Hindlimb muscle (tissue), 1 donor: Measurements from ENCODE around the gene IRX4. TPM values are rescaled to one million over a fixed set of nuclear protein-coding genes. Genes with fewer than 3 reads are reported as not detected.

ENCODE experiments used
- DNase-seq: peaks from one replicate; pipeline ENCODE4 v3.0.0-alpha.2; 2013
- polyA plus RNA-seq: library from polyadenylated mRNA; unstranded; fragments of 120-200 nt; gene quantifications from one replicate; pipeline ENCODE4 v1.2.1, GENCODE V29; 2013; ENCODE audit not compliant: insufficient read length

The IRX4 gene
- polyA plus RNA-seq, 1 donor = 1.4 TPM

DNA sequence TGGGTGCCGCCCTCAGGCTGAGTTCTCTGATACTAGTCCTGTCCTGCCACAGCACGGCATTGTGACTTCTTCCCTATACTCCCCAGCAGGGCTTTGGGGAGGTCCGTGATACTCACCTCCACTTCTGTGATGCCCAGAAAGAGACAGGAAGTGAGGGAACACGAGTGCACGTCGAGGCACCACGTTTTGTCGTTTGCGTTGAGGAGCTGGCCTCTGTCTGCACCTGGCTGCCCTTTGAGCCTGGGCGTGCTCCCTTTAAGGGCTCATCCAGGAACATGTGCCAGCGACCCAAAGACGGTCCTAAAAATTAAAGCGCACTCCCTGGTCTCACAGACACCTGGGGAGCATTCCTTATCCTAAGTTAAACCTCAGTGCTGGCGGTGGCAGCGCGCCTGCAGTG is 8.7 kb upstream of the IRX4 start:
- DNase-seq = no peak

DNA sequence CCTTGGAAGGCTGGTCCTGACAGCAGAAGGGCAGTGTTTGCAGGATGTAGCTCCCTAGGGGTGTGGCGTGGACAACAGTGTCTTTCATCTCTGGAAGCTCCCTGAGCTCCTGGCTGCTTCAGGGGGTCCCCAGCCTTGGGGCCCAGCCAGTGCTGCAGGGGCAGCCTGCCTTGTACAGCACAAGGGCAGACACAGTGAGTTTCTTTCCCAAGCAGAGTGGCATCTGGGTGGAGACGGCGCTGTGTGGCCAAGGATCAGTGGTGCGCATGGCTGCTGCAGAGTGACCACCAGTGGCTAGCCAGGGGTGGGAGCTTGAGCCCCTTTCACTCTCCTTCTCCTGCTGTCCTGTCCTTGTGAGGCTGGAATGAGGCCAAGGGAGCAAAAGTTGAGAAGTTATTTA is 7.6 kb upstream of the IRX4 start:
- no peak for DNase-seq

DNA sequence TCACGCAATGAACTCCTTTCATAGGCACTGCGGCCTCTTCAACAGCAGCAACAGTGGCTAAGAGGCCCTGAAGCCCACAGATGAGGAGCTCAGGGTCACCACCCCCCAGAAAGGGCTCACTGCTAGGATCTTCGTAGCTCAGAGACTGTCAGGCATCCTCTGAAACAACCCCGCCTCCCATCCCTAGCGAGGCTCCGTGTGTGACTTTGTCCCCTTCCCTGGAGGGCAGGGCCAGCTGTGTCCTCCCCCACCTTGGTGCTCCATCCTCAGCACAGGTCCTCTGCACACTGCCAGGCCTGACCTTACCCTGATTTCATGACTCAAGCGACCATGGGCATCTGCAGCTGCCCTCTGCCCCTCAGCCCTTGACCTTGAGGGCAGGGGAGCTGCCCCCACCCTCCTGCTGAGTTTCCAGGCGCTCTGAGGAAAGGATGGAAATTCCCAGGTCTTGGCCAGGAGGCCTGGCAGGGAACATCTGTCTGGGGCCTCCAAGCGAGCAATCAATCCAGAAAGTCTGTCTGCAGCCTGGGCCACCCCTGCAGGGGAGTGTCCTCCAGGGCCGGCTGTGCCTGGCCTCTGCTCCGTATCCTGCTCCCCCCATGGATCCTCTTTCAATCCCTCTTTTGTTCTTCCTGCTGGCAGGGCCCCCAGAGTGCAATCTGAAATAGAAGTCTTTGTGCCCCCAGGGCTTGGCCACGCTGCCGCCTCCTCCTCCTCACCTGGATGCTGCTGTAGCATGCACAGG is 6.8 kb upstream of the IRX4 start:
- no peak for DNase-seq

DNA sequence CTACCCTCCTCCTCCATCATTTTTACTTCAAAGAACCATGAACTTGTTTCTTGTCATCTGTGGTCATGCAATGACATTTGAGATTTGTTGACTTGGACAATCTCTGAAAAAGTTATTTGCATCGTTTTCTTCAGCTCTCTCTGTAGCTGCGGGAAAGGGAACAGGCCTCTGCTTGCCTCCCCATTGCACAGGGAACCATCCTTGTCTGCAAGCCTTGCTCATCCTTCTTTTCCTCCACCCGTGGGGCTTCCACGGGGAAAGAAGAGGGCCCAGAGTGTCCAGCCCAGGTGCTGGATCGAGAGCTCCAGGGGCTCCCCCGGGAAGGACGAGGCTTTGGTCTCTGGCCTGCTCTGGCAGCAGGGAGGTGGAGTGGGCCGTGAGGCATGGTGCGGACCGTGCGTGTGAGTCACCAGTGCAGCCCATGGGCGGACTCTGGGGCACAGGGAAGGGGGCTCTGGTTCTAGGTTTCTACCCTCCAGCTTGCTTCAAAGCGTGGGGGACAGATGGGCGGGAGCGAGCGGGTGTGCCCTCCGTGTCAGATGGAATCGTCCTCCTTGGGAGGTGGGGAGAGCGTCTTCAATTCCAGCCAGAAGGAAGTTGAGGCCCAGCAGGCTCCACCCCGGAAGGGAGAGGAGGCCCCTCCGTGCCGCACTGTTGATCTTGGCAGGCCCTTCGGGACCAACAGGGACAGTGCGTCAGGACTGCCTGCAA is 6.0 kb upstream of the IRX4 start:
- no peak for DNase-seq

DNA sequence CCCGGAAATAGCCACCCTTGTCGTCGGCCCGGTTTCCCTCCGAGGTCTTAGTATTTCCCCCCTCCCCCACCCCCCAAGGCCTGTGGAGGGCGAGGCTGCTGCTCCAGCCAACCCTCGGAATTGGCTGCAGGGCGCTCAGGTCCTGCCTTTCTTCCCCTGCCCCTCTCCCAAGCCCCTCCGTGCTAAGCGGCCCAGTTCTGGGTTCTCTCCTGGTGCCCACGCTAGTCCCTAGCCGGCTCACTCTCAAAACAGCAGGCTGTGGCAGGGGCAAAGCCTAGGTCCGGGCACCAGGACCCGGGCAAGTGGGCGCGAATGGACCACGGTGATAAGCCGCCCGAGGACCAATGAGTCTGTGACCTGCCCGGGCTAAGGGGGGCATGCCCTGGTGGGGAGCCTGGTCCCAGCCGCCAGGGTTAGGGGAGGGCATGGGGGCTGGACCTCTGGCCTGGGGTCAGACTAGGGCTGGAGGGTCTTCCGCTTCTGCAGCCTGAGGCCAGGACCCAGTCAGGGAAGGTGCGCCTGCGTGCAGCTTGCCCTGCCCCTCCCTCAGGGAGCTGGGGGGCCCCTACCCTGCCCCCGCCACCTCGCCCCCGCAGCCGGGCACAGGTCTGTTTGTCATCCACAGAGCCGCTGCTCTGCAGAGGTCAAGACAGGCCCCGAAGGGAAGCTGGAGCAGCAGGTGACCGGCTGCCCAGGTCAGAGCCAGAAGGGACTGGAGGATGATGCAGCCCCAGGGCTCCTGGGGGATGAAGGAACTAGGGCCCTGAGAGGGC is 5.0 kb upstream of the IRX4 start:
- no peak for DNase-seq

DNA sequence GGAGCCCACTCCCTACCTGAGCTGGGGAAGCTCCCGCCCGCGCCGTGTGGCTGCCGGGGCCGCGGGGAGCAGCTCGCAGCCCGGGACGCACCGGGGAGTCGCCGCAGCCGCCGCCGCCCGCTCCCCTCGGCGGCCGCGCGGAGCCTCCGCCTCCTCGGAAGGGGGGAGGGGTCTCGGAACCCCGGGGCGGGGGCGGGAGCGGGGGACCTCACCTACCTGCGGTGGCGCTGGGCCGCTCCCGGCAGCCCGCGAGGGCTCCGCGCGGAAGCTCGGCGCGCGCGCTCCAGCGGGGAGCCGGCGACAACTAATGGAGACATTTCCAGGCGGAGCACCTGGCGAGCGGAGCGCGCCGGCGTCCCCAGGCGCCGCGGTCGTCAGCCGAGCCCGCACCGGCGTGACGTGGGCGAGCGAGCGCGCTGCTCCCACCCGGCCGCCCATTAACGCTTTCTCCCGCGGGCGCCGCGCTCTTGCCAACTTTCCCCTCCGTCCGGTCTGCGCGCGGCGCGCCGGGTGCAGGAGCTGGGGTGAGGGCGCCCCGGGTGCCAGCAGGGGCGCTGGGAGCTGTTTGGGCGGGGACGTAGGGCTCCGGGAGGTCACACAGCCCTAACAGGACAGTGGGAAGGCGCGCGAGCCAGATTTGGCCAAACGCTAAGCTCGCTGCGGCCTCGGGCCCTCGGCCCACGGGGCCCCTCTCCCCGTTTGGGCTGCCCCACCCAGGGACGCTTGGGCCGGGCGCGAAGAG is 4.3 kb upstream of the IRX4 start:
- no peak for DNase-seq

DNA sequence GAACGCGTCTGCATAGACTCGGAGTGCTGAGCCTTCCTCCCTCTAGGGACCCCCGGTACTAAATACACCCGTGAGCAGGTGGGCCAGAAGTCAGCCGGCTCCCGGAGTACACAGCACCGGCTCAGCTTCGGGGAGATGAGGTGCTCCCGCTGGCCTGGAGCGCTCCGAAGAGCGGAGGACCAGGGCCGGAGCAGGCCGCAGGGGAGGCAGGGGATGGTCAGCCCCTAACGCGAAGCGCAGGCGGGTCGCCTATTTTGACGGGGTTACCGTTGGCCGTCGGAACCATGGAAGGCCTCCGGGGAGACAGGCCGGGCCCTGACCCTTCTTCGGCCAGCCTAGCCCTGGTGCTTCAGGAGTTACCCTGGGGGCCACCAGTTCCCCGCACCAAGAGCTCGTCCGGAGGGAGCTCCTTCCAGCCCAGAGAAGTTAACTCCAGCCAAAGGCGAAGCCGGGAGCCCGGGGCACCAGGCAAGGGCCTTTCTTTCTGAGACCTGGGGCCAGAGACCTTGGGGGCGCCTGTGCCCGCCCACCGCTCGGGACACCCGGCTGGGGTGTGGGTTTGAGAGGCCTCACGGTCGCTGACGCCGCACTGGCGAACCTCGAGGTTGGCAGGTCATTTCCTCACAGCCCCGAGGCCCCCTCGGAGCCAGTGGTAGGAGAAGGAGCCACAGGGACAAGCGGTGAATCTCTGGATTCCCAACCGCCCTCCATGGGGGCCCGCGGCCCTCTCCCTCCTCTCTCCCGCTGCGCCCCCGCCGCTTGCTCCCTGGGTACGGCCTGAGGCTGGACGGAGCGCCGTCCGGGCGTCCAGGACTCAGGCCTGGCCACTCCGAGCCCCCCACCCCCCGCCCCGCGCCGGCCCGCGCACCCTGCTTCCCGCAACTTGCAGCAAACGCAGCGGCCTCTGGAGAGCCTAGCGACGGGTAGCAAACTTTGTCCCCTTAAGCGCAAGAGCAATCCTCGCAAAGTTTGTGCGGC is 3.4 kb upstream of the IRX4 start:
- no peak for DNase-seq

DNA sequence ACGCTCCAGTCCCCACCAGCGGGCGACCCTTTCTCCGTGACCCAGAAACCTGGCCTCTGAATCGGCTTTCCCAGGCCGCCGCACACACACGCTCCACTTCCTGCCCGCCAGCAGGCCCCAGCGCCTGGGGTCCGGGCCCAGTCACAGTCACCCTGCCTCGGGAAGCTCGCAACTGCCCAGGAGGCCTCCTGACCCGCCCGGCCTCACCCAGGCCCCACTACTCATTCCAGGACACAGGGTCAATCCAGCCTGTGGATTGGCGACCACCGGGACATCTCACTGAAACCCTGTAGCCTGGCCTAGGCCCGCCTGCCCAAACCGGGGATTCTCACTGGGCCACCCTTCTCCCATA is 2.7 kb upstream of the IRX4 start:
- no peak for DNase-seq

DNA sequence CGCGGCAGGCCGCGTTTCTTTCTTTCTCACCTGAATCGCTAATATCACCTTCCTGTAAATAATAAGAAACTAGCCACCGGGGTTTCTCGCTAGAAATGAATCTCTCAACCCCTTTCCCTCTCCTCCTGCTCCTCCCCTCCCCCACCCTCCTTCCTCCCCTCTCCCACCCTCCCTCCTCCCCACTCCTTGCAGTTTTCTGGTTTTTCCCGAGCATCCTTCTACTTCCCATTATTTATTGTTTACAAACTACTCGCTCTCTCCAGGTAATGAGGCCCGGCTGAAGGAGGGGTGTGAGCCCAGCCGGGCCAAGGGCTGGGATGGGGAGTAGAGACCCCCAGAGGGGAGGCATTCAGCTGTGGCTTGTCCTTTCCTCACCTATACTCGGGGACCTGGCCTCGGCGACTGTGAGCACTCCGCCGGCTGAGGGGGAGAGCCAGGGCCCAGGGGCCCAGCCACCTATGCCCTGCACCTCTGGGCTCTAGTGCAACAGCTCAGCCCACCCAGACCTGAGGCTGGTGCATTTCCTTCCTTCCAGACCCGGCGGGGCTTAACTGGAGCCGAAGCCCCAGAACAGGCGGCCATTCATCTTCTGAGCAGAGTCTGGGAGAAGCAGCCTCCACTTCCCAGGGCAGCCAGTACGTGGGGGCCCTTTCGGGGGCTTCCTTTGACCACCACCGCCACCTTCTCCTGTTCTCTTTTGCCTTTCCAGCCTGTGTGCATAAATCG is 2.1 kb upstream of the IRX4 start:
- no peak for DNase-seq

DNA sequence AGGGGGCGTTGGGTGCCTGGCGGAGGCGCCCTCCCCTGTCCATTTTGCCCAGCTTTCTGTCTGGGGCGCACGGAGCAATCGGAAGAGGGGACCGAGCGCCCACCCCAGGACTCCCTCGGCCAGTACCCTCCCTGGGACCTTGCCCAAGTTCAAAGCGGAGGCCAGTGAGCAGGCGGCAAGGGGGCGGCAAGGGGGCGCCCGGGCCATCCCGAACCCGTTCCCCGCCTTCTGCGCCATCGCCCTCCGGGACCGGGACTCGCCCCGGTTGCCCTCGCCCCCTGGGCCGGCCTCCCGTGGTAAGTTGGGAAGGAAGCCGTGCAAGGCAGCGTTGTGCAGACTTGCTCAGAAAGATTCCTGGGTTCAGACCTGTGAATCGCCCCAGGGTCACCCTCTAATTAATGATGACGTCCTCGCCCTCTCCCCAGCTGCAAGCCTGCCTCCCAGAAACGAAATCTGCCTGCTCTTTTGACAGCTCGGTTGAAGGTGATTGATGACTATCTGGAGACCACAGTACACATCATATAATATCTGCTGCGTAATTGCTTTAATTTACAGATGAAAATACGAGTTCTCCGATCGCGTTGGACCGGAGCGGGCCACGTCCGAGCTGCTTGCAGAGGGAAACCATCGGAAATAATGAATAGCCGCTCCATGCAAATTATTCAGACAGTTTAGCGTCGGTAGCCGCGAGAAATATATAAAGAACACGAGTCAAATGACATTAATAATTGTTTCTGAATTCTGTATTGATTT is 1.4 kb upstream of the IRX4 start:
- no peak for DNase-seq

DNA sequence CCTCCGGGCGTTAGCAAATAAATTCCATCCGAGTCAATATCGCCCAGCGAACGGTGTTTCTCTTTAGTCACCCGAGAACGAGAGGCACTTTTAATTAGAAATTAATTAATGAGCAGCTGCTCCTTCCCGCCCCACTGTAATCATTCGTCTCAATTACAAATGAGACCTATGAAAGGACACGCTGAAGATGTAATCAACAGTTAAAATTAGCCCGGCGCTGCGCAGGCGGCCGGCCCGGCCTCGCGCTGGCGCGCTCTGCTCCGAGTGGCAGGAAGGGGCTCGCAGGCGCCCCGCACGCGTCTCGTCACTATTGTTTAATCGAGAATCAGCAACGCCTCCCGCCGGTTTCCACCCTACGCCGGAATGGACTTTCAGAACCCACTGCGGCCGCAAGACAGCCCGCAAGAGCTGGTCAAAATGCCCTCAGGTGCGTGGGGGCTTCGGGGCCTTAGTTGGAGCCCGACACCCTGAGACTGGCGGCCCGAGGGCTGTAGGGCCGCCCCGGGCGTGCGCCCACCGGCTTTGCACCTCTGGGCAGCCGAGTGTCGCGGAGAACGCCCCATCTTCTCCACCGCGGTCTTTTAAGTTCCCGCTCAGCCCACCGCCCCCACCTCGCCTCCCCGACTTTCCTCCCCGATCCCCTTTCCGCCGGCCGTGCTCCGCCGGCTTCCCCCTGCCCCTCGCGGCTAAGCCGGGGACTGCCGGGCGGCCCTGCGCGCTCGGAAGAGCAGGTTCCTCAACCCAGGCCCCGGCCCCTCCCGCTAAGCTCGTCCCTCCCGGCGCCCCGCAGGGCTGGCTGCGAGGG is 597 bp upstream of the IRX4 start:
- DNase-seq = no peak

DNA sequence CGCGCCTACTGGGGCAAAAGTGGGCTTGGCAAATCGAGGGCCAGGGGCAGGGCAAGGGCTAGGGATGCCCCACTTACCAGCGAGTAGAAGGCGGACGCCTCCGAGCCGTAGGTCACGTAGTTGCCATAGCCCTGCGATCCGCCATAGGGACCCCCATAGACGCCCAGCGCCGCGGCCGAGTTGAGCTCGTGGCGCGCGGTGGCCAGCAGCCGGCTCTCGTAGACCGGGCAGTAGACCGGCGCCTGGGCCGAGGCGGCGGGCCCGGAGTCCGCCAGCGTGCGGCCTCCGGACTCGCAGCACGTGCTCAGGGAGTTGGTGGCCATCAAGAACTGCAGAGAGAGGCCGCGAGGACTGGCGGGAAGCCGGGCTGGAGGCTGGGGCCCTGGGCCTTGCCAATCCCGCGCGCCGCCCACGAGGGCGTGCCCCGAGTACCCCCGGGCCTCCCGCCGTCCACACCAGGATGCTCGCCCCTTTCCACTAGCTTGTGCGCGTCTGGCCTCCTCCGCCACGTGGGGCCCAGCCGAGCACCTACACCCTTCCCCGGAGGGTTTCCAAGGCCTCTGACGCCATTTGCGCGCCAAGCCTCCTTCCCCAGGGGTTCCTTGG is 891 bp downstream of the IRX4 start:
- DNase-seq = no peak

DNA sequence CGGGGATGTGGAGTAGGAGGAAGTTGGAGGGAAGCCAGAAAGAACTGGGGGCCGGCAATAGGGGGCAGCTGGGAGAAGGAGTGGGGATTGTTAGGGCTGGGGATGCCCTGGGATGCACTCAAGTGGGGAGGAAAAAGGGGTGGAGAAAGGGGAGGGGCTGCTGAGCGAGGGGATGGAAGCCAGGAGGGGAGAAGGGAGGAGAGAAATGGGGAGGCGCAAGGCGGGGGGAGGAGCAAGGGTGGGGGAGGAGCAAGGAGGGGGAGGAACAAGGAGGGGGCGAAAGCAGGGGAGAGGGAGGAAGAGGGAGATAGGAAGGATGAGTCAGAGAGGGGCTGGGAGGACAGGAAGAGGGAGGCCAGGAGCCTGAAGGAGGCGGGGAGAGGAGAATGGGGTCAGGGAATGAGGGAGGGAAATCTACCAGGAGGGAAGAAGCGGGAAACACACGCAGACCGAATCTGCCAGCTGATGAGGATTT is 1.6 kb downstream of the IRX4 start:
- no peak for DNase-seq

DNA sequence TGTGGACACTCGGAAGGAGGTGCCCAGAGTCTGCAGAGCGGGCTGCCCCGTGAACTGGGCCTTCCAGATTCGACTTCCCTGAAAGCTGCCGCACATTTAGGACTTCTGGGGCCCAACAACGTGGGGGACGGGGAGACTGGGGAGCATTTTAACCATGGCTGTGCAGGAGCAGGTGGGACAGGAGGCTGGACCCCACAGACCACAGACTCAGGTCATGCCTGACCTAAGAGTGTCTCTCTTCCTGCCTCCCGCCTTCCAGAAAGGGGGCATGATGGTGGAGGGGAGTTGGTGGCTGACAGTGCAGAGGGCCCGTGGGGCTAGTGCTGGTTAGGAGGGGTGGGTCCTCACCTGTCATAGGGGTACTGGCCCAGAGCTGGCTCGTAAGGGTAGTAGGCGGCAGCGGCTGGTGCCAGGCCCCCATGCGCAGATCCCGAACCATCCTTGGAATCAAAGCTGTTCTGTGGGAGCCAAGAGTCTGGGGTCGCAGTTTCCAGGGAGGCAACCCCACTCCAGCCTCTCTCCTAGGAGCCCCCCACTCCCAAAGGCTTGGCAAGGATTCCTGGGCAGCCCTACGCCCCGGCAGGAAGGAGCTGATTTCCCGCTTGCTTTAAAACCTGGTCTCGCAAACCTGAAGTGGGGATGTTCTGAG is 2.2 kb downstream of the IRX4 start:
- DNase-seq = no peak

DNA sequence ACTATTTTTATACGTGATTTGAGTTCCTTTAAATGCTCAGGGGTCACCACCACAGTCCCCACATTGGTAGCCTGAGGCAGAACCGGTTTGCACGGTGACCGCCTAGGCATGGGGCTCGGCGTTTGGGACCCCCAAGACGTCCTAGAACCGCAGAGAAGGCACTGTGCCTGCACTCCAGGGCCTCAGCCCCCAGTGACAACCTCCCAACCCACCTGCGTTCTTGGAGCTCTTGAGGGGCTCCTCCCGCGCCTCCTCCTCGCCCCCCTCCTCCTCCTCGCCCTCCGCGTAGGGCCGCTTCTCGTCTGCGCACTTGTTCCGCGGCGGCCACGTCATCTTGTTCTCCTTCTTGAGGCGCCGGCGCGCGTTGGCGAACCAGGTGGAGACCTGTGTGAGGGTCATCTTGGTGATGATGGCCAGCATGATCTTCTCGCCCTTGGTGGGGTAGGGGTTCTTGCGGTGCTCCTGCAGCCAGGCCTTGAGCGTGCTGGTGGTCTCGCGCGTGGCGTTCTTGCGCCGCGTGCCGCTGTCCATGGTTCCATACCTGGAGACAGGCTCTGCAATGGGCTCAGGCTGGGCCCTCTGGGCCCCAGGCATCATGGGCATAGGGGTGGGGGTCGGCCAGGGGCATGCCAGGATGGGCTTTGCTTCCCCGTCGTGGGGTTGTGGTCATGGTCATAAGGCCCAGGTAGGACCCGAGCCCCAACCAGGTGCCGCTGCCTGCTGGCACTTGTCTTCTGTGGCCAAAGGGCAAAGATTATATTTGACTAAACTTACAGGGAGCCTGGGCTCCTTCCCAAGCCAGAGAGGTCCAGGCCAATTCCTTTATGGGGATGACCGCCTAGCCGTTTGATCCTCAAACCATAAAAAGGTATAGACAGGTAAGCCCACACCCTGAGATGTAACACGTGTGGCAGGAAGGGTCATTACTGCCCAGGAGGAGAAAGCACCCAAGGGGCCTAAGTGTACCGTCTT is 3.1 kb downstream of the IRX4 start:
- DNase-seq = no peak

DNA sequence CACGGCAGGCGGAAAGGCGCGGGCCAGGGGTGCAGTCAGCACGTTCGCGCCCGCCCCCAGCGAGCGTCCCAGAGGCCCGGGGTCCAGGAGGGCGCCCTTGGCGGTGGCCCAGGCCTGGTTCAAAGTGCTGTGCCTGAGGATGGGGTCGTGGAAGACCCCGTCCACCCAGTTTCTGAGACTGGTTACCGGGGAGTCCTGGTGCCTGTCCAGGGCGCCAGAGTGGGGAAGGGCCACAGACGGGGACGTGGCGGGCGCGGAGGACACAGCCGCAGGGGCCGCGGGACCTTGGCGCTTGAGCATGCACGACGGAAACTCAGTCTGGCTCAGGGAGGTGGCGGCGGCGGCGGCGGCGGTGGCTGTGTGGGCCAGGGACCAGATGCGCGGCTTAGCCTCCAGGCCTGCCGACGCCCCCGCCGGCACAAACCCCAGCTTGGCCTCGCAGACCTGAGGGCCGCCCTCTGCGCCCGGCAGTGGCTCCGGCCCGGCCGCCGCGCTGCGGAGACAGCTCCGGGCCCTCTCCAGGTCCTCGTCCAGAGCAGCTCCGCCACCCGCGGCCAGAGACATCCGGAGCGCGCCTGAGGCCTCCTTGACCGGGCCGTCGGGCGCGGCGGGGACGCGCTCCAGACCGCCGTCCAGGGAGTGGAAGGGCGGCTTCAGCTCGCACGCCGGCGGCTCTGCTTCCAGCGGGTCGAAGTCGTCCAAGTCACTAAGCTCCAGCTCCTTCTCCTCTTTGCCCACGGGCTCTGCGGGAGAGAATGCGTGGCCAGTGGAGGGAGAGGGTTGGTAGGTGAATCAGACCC is 4.5 kb downstream of the IRX4 start:
- DNase-seq = no peak
